Right renal cortex interstitium (tissue), 3 donors: ENCODE data around the gene KIF4B. TPM values are rescaled to one million over a fixed set of nuclear protein-coding genes. Genes with fewer than 3 reads are reported as not detected.
"Not testable (repeated sequence)": the region's sequence is repeated elsewhere in the genome, so short reads cannot be mapped to it uniquely, and the experiment has no call there.

Experiments used
- DNase-seq, 3 donors: peaks; one replicate each; pipeline ENCODE4 v3.0.0-alpha.2; 2013; ENCODE audit warnings: low read depth in 3 of 3, low spot score in 2 of 3
- polyA plus RNA-seq, 3 donors: library from polyadenylated mRNA; unstranded; fragments of 120-200 nt; gene quantifications; one replicate each; pipeline ENCODE4 v1.2.1, GENCODE V29; 2013; ENCODE audit not compliant: insufficient read length in 3 of 3

The KIF4B gene
- polyA plus RNA-seq, 3 donors, result 0.21 to 0.33 (median 0.33) TPM

GRCh38 chr5:155006265-155006664, 7.3 kb upstream of the KIF4B start:
- DNase-seq, result not testable (repeated sequence)

GRCh38 chr5:155008669-155009068, 4.9 kb upstream of the KIF4B start:
- no peak for DNase-seq

GRCh38 chr5:155010881-155011280, 2.7 kb upstream of the KIF4B start:
- DNase-seq, result no peak

- DNase-seq, result no peak
These were observed 1.7 kb downstream of the KIF4B start for GRCh38 chr5:155015239-155015638.

- DNase-seq, result no peak
These were observed 4.1 kb downstream of the KIF4B start for GRCh38 chr5:155017610-155018009.

- no peak for DNase-seq
These were observed 6.2 kb downstream of the KIF4B start for GRCh38 chr5:155019601-155020226.

GRCh38 chr5:155021842-155022241, 8.3 kb downstream of the KIF4B start:
- no peak for DNase-seq

GRCh38 chr5:155023320-155023719, 9.8 kb downstream of the KIF4B start:
- no peak for DNase-seq

GRCh38 chr5:155024015-155024414, 10.5 kb downstream of the KIF4B start:
- DNase-seq, result no peak

- DNase-seq, result no peak
These were observed 12.3 kb downstream of the KIF4B start for GRCh38 chr5:155025895-155026294.

- no peak for DNase-seq
These were observed 14.6 kb downstream of the KIF4B start for GRCh38 chr5:155027993-155028629.

- DNase-seq, result no peak
These were observed 15.7 kb downstream of the KIF4B start for GRCh38 chr5:155029240-155029639.

- DNase-seq, result not testable (repeated sequence)
These were observed 20.7 kb downstream of the KIF4B start for GRCh38 chr5:155034145-155034744.

- not testable (repeated sequence) for DNase-seq
These were observed 21.5 kb downstream of the KIF4B start for GRCh38 chr5:155035087-155035486.

- no peak for DNase-seq
These were observed 27.6 kb downstream of the KIF4B start for GRCh38 chr5:155040984-155041653.

- DNase-seq, result no peak
These were observed 31.0 kb downstream of the KIF4B start for GRCh38 chr5:155044591-155044990.

GRCh38 chr5:155046591-155046990, 33.0 kb downstream of the KIF4B start:
- no peak for DNase-seq

- no peak for DNase-seq
These were observed 34.3 kb downstream of the KIF4B start for GRCh38 chr5:155047818-155048217.

- no peak for DNase-seq
These were observed 36.2 kb downstream of the KIF4B start for GRCh38 chr5:155049569-155050383.

- DNase-seq, result no peak
These were observed 36.9 kb downstream of the KIF4B start for GRCh38 chr5:155050384-155051019.
